ENCODE results near the gene TXLNG.

- TF ChIP-seq ZBTB17 (tag by site-specific recombination; IDR thresholded peaks at IDR 0.05) (peak; percentile 77), ZNF776 (tag by site-specific recombination; IDR thresholded peaks at IDR 0.05; ENCODE audit: borderline replicate concordance) (no peak), KLF9 (tag by site-specific recombination; IDR thresholded peaks at IDR 0.05; ENCODE audit: low read depth) (no peak), ZSCAN5A (tag by site-specific recombination; IDR thresholded peaks at IDR 0.05) (no peak), ZNF350 (tag by site-specific recombination; IDR thresholded peaks at IDR 0.05) (no peak), ZNF768 (tag by site-specific recombination; IDR thresholded peaks at IDR 0.05) (no peak), ZNF174 (tag by site-specific recombination; IDR thresholded peaks at IDR 0.05) (no peak), GLI4 (tag by site-specific recombination; IDR thresholded peaks at IDR 0.05) (no peak), CTCF (tag by site-specific recombination; IDR thresholded peaks at IDR 0.05) (peak; percentile 22; the same call in 1 of the 2 replicates), SALL2 (tag by site-specific recombination; IDR thresholded peaks at IDR 0.05; ENCODE audit: borderline replicate concordance) (no peak), HOXA7 (CRISPR knock-in tag; IDR thresholded peaks at IDR 0.05; ENCODE audit: borderline replicate concordance) (no peak), RBAK (tag by site-specific recombination; IDR thresholded peaks at IDR 0.05) (no peak)
These were observed 96.6 kb downstream of the TXLNG start for GRCh38 chrX:16882702-16883486.
